SK-N-SH (cell line): ENCODE results near the gene MCC. TPM values are rescaled to one million over a fixed set of nuclear protein-coding genes. Genes with fewer than 3 reads are reported as not detected.

Experiments
- CTCF ChIA-PET: fragments of 300-600, 350-600 bp; formaldehyde crosslinking; extraction: SDS; loops from one replicate; lab custom pipeline; 2021; lab: Yijun Ruan, JAX
- POLR2A ChIA-PET: fragments of 350-600 bp; sonication (Branson Sonifier 250); formaldehyde crosslinking; extraction: SDS; loops from one replicate; lab custom pipeline; 2020; ENCODE audit warnings: antibody characterized with exemption, inconsistent platforms; lab: Yijun Ruan, JAX
- DNase-seq: peaks from one replicate; pipeline ENCODE4 v3.0.0; 2012
- H2AFZ ChIP-seq: fragments of 200-600 bp; sonication (generic); 2 replicates; pipeline ENCODE4 v1.8.1; 2016; ENCODE audit warnings: antibody characterized with exemption, mild to moderate bottlenecking, low read depth
- H3F3A ChIP-seq: fragments of 200-600 bp; sonication (generic); replicated peaks from 2 replicates; pipeline ENCODE3; 2016; ENCODE audit warnings: antibody characterized with exemption, mild to moderate bottlenecking; ENCODE audit not compliant: insufficient read depth
- H3K27ac ChIP-seq, 2 experiments: fragments of 200-500 bp in 1 of 2; fragments of 200-600 bp in 1 of 2; sonication (Bioruptor generic) in 1 of 2; sonication (generic), shearing (Covaris generic) in 1 of 2; 2 replicates each; pipeline versions ENCODE4 v1.5.1 to v1.6.1; 2014 to 2016; ENCODE audit warnings: low read depth in 2 of 2, inconsistent platforms in 1 of 2, low read length in 1 of 2, mild to moderate bottlenecking in 1 of 2, mixed read lengths in 1 of 2
- H3K27me3 ChIP-seq: fragments of 200-600 bp; sonication (generic), shearing (Covaris generic); 2 replicates; pipeline ENCODE4 v1.6.1; 2016; ENCODE audit warnings: mixed run types; ENCODE audit not compliant: insufficient read depth
- H3K36me3 ChIP-seq, 2 experiments: fragments of 200-500 bp in 1 of 2; fragments of 200-600 bp in 1 of 2; sonication (Bioruptor generic) in 1 of 2; sonication (generic) in 1 of 2; replicated peaks in 1 of 2; 2 replicates each; pipeline versions ENCODE3 to v1.5.1; 2014 to 2016; ENCODE audit warnings: low read length in 1 of 2, mild to moderate bottlenecking in 1 of 2; ENCODE audit not compliant: insufficient read depth in 2 of 2, control insufficient read depth in 1 of 2
- H3K4me1 ChIP-seq, 2 experiments: fragments of 200-500 bp in 1 of 2; fragments of 200-600 bp in 1 of 2; sonication (Bioruptor generic) in 1 of 2; sonication (generic), shearing (Covaris generic) in 1 of 2; 2 replicates each; pipeline versions ENCODE4 v1.5.1 to v1.6.1; 2014 to 2016; ENCODE audit warnings: low read depth in 1 of 2, low read length in 1 of 2, mixed run types in 1 of 2; ENCODE audit not compliant: insufficient read depth in 2 of 2, control insufficient read depth in 1 of 2
- H3K4me2 ChIP-seq: fragments of 200-600 bp; sonication (generic), shearing (Covaris generic); 2 replicates; pipeline ENCODE4 v1.6.1; 2017; ENCODE audit warnings: mixed run types
- H3K4me3 ChIP-seq, 2 experiments: fragments of 200-500 bp in 1 of 2; fragments of 200-600 bp in 1 of 2; sonication (Bioruptor generic) in 1 of 2; sonication (generic), shearing (Covaris generic) in 1 of 2; 2 replicates each; pipeline versions ENCODE4 v1.5.1 to v1.8.1; 2014 to 2016; ENCODE audit warnings: low read depth in 2 of 2, inconsistent platforms in 1 of 2, low read length in 1 of 2, mild to moderate bottlenecking in 1 of 2, mixed read lengths in 1 of 2, moderate library complexity in 1 of 2
- H3K79me2 ChIP-seq: fragments of 200-600 bp; sonication (generic); 2 replicates; pipeline ENCODE4 v1.8.1; 2017; ENCODE audit warnings: mild to moderate bottlenecking; ENCODE audit not compliant: insufficient read depth
- H3K9ac ChIP-seq: fragments of 200-600 bp; sonication (generic); 2 replicates; pipeline ENCODE4 v1.6.1; 2017; ENCODE audit warnings: mixed run types
- H3K9me2 ChIP-seq: fragments of 200-600 bp; sonication (generic); 2 replicates; pipeline ENCODE4 v1.6.1; 2017; ENCODE audit warnings: mixed run types
- H3K9me3 ChIP-seq: fragments of 200-600 bp; sonication (generic); 2 replicates; pipeline ENCODE4 v1.6.1; 2017; ENCODE audit warnings: mixed run types, mild to moderate bottlenecking, moderate library complexity
- H4K20me1 ChIP-seq: fragments of 200-600 bp; sonication (generic); 2 replicates; pipeline ENCODE4 v1.6.1; 2017; ENCODE audit warnings: mild to moderate bottlenecking, mixed run types; ENCODE audit not compliant: insufficient read depth
- EP300 ChIP-seq, 2 experiments: IDR thresholded peaks; 2 replicates each; pipeline versions ENCODE4 v1.4.0 to v1.6.1; 2012; ENCODE audit warnings: borderline replicate concordance in 1 of 2, low read depth in 1 of 2, low read length in 1 of 2
- GATA2 ChIP-seq: sonication (generic); formaldehyde crosslinking; IDR thresholded peaks from 2 replicates; pipeline ENCODE4 v1.5.0; 2020; ENCODE audit warnings: mild to moderate bottlenecking, missing genetic modification reagents
- IRF3 ChIP-seq: fragments of 150-350 bp; IDR thresholded peaks from 2 replicates; pipeline ENCODE4 v1.6.1; 2016; ENCODE audit warnings: mild to moderate bottlenecking, low read depth, low read length
- JUND ChIP-seq: IDR thresholded peaks from 2 replicates; pipeline ENCODE4 v1.4.0; 2012
- MEF2A ChIP-seq: IDR thresholded peaks from 2 replicates; pipeline ENCODE4 v1.4.0; 2012; ENCODE audit warnings: low read depth, borderline replicate concordance
- MXI1 ChIP-seq: IDR thresholded peaks from 2 replicates; pipeline ENCODE4 v1.6.1; 2012; ENCODE audit warnings: mild to moderate bottlenecking, low read depth, low read length, improper control_type of control experiment
- NRF1 ChIP-seq: IDR thresholded peaks from 2 replicates; pipeline ENCODE4 v1.6.1; 2012; ENCODE audit warnings: low read depth, mild to moderate bottlenecking, low read length
- RFX5 ChIP-seq: IDR thresholded peaks from 2 replicates; pipeline ENCODE4 v1.6.1; 2012; ENCODE audit warnings: mild to moderate bottlenecking, improper control_type of control experiment, low read length
- SMC3 ChIP-seq: IDR thresholded peaks from 2 replicates; pipeline ENCODE4 v1.6.1; 2012; ENCODE audit warnings: low read depth, low read length, improper control_type of control experiment
- TAF1 ChIP-seq: IDR thresholded peaks from 2 replicates; pipeline ENCODE4 v1.6.1; 2012; ENCODE audit warnings: low read depth, mild to moderate bottlenecking, low read length, moderate library complexity, borderline replicate concordance
- USF2 ChIP-seq: fragments of 150-350 bp; IDR thresholded peaks from 2 replicates; pipeline ENCODE4 v1.6.1; 2017; ENCODE audit warnings: antibody characterized with exemption, low read length, low read depth, borderline replicate concordance
- YY1 ChIP-seq: IDR thresholded peaks from 2 replicates; pipeline ENCODE4 v1.4.0; 2012; ENCODE audit warnings: low read depth, mild to moderate bottlenecking
- WGBS: methylation state at CpG from one replicate; pipeline ENCODE4 v1.1.6; 2017; ENCODE audit warnings: low lambda C conversion rate; 5-methylcytosine and 5-hydroxymethylcytosine counted together
- polyA plus RNA-seq, 3 experiments: library from polyadenylated mRNA; depleted of rRNA; stranded (reverse); fragments of >200 nt; gene quantifications; 2 replicates each; pipeline ENCODE4 v1.2.3, GENCODE V29; 2012
- TF ChIP-seq, protein P1 (sequence below): IDR thresholded peaks from 2 replicates; pipeline ENCODE4; 2012
- TF ChIP-seq, protein P2 (sequence below): IDR thresholded peaks from 2 replicates; pipeline ENCODE4 v1.6.1; 2012; ENCODE audit warnings: mild to moderate bottlenecking, low read depth, low read length, moderate library complexity

MCC gene
- polyA plus RNA-seq, 1 of the 3 experiments (the other 2 are of a cell fraction): 3.6 TPM

DNA sequence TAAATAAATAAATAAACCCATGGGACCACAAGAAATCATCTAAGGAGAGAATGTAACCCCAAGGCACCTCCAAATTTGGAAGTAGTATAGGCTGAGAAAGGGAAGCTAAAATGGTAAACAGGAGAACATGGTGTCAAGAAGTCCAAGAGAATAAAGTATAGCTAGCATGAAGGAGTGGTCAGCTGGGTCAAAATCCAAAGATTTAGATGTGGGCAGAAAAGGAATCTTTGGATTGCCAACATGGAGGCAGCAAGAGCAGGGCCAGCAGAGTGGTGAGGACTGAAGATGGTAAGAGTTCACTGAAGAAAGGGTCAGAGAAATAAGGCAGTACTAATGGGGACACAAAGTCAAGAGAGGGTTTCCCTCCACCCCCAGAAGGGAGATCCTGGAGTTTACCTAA lies 106.5 kb downstream of the MCC start:
- TF ChIP-seq YY1: no peak
- no peak for TF ChIP-seq JUND
- TF ChIP-seq GATA2 (CRISPR knock-in tag): no peak
- no peak for TF ChIP-seq SMC3
- no peak for TF ChIP-seq MXI1
- no peak for TF ChIP-seq IRF3
- TF ChIP-seq, protein P1, sequence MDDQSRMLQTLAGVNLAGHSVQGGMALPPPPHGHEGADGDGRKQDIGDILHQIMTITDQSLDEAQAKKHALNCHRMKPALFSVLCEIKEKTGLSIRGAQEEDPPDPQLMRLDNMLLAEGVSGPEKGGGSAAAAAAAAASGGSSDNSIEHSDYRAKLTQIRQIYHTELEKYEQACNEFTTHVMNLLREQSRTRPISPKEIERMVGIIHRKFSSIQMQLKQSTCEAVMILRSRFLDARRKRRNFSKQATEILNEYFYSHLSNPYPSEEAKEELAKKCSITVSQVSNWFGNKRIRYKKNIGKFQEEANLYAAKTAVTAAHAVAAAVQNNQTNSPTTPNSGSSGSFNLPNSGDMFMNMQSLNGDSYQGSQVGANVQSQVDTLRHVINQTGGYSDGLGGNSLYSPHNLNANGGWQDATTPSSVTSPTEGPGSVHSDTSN: no peak
- no peak for TF ChIP-seq USF2
- no peak for TF ChIP-seq RFX5
- TF ChIP-seq TAF1: no peak
- H3K27ac ChIP-seq: no peak overlapping the region
- H3K27me3 ChIP-seq: no peaks in the 10 kb centered on the region
- no peaks in the 10 kb centered on the region for H3K4me1 ChIP-seq
- H3K4me3 ChIP-seq: no peak overlapping the region
- H2AFZ ChIP-seq: no peak overlapping the region
- no peaks in the 10 kb centered on the region for H3K79me2 ChIP-seq
- no peaks in the 10 kb centered on the region for H3K9me3 ChIP-seq
- CTCF ChIA-PET: interaction anchor here (0.9 to 2.6 kb wide), 6 partner anchors 15 to 368 kb away, joined by 3 to 6 read pairs (median 3); no protein-coding TSS in a partner anchor
- no peak overlapping the region for H3K4me2 ChIP-seq
- POLR2A ChIA-PET: no interaction called here
- no peak overlapping the region for H3K9ac ChIP-seq
- H3F3A ChIP-seq: no peaks in the 10 kb centered on the region
- no peaks in the 10 kb centered on the region for H3K36me3 ChIP-seq
- no peaks in the 10 kb centered on the region for H3K9me2 ChIP-seq
- DNase-seq: no peak
- no peaks in the 10 kb centered on the region for H4K20me1 ChIP-seq

- no peak overlapping the region for H3K4me3 ChIP-seq
- POLR2A ChIA-PET: no interaction called here
- TF ChIP-seq MXI1 (no peak), MEF2A (no peak), NRF1 (no peak), EP300 (IDR thresholded peaks at IDR 0.05; ENCODE audit: borderline replicate concordance in 1 of 2, low read depth in 1 of 2, low read length in 1 of 2) (no peak)
- TF ChIP-seq, protein P2, sequence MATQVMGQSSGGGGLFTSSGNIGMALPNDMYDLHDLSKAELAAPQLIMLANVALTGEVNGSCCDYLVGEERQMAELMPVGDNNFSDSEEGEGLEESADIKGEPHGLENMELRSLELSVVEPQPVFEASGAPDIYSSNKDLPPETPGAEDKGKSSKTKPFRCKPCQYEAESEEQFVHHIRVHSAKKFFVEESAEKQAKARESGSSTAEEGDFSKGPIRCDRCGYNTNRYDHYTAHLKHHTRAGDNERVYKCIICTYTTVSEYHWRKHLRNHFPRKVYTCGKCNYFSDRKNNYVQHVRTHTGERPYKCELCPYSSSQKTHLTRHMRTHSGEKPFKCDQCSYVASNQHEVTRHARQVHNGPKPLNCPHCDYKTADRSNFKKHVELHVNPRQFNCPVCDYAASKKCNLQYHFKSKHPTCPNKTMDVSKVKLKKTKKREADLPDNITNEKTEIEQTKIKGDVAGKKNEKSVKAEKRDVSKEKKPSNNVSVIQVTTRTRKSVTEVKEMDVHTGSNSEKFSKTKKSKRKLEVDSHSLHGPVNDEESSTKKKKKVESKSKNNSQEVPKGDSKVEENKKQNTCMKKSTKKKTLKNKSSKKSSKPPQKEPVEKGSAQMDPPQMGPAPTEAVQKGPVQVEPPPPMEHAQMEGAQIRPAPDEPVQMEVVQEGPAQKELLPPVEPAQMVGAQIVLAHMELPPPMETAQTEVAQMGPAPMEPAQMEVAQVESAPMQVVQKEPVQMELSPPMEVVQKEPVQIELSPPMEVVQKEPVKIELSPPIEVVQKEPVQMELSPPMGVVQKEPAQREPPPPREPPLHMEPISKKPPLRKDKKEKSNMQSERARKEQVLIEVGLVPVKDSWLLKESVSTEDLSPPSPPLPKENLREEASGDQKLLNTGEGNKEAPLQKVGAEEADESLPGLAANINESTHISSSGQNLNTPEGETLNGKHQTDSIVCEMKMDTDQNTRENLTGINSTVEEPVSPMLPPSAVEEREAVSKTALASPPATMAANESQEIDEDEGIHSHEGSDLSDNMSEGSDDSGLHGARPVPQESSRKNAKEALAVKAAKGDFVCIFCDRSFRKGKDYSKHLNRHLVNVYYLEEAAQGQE: no peak
- TF ChIP-seq, all 33 proteins: peak for 0
- no peaks in the 10 kb centered on the region for H3K9me2 ChIP-seq
- H2AFZ ChIP-seq: no peak overlapping the region
- H3F3A ChIP-seq: no peaks in the 10 kb centered on the region
- CTCF ChIA-PET: interaction anchor here (1.7 to 2.8 kb wide), 7 partner anchors 8 to 225 kb away, joined by 6 to 46 read pairs (median 13); partner anchors contain the start of genes MCC and YTHDC2
- no peak overlapping the region for H3K4me2 ChIP-seq
- no peak for DNase-seq
- no peaks in the 10 kb centered on the region for H4K20me1 ChIP-seq
- no peaks in the 10 kb centered on the region for H3K79me2 ChIP-seq
- no peak overlapping the region for H3K27ac ChIP-seq
- no peaks in the 10 kb centered on the region for H3K27me3 ChIP-seq
- H3K36me3 ChIP-seq: no peaks in the 10 kb centered on the region
- no peaks in the 10 kb centered on the region for H3K4me1 ChIP-seq
- H3K9me3 ChIP-seq: no peaks in the 10 kb centered on the region
- no peak overlapping the region for H3K9ac ChIP-seq
- 78% methylated on average over 3 of the region's 3 CpGs for WGBS
Observed at GRCh38 chr5:113380807-113381326, 107.4 kb downstream of the MCC start.
